Activated naive CD4-positive, alpha-beta T cell (primary cell): Measurements from ENCODE around the gene AATF.

Source experiments
- DNase-seq, 4 experiments: peaks; one replicate each; lab custom pipeline; 2025; lab: John Stamatoyannopoulos, UW

Gene AATF

DNA sequence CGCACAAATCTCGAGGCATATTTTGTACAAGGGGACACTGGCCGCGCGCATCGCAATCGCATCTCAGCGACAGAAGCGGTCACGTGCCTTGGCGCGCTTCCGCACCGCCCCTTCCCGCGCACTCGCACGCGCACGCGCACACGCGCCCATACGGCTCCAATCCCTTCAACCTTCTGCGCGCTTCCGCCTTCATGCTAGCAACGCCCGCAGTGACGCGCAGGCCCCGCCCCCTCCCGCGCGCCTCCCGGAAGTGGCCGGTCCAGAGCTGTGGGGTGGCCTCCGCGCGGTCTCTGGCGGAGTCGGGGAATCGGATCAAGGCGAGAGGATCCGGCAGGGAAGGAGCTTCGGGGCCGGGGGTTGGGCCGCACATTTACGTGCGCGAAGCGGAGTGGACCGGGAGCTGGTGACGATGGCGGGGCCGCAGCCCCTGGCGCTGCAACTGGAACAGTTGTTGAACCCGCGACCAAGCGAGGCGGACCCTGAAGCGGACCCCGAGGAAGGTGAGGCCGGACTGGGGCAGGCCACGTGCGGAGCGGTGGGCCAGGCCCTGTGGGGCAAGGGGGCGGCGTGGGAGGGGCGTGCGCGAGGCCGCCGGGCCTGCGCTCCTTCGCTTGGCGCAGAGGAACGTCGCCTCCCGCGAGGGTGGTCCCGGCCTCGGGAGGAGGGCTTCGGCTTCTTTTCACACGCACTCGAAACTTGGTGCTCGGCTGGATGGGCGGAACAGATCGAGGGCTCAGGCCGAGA, at the start of gene AATF:
Gene AATF (plus strand): TSS at position 238 of the 744 bp plus-strand sequence. CDS start 172 bp downstream, at position 410.
- DNase-seq, result peak; percentile 87 to 95 (median 90)

DNA sequence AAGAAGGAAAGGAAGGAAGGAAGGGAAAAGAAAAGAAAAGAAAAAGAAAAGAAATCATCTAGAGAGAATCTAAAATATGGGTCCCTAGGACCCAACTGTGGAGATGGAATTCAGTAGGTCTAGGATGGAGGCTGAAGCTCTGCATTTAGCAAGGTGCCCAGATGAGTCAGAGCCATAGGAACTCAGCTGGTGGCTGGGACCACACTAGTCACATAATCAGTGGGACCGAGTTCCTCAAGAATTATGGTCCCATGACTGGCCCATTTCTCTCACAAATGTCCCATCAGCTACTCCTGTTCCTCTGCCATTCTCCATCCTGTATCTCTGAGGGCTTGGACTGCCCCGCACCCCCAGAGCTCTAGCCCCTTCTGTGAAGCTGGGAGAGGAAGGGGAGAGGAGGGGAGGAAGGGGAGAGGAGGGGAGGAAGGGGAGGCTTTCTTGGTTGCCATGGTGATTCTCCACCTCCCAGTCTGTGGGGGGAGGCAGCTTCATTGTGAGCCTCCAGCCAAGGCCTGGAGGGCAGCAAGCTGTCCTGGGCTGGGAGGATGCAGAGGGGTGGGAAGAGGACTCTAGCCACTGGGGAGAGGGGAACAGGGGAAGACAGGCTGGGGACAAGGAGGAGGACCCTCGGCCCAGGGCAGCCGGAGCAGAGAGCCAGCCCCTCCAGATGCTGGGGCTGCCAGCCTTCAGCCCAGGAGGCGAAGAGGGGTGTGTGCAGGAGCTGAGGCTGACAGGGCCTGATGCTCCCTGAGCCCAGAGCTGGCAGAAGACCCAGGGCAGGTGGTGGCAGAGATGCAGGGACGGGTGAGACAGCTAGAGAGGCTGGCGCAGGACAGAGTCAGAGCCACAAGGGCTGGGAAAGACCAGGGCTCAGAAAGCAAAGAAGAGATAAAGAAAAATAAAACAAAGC, 49.2 kb upstream of the AATF start:
- no peak for DNase-seq

DNA sequence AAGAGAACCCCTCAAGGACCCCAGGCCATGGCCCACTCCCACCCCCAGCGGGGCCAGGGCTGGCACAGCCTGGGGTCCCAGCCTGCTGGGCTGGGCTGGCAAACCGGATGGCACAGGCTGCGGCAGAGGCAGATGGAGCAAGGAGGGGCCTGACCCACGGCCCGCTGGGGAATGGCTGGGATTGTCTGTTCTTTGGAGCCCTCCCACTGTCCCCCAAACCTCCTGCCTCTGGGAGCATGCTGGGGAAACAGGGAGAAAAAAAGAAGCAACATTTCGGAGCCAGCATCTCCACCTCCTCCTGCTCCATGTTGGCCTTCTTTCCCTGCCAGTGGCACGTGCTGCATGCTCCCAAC, 48.6 kb upstream of the AATF start:
- no peak for DNase-seq

- no peak for DNase-seq
Observed at GRCh38 chr17:36901506-36901905, 47.2 kb upstream of the AATF start.

DNA sequence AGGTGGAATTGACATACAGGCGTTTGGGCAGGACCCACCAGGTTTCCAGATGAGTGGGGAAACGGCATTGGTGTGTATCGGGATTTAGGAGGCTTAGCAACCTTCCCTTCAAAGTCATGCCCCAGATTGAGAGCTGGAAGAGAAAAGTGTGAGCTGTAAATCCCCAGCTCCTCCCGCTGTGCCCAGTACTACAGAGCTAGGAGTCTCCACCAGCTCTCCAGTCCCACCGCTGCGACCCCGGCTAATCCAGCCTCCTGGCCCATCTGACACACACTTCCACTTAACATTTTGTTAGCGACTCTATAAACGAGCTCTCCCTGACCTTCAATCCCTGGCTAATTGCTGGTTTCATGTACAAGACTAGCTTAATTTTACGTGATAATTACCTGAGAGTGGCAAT, 41.3 kb upstream of the AATF start:
- no peak for DNase-seq

DNA sequence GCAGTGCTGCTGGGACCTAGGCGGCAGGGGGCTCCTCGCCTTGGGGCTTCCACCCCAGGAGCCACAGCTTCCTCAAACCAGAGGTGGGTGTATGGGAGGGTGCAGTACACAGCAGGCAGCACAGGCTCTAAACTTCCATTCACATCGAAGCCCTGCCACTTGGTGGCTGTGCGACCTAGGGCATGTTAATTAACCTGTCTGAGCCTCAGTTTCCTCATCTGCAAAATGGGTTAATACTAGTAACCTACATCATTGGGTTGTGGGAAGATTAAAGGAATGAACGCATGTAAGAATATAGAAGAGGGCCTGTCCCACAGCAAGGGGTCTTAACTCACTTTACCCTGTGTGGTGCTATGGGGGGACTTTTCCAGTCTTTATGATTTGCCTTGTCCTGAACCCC, 38.2 kb upstream of the AATF start:
- DNase-seq, result no peak

- no peak for DNase-seq
Observed at GRCh38 chr17:36911001-36911400, 37.8 kb upstream of the AATF start.

DNA sequence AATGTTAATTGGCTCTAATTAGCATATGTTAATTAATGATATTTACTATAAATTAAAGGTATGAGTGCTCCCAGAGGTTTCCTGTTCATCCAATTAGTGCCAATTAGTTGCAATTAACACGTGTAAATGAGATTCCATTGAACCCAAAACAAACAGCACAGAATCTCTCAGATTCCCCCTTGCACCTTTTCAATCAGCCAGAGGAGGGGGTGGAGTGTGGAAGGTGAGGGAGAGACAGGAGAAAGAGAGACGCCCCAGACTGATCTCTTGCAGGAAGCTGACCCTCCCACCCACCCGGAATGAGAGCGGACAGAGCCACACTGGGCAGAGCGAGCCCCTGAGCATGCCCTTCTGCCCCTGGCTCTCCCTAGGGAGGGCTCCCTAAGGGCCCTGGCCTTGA, 35.6 kb upstream of the AATF start:
- DNase-seq, result no peak

GRCh38 chr17:36918211-36918691, 30.5 kb upstream of the AATF start:
- DNase-seq, result no peak

- no peak for DNase-seq
Observed at GRCh38 chr17:36919407-36919968, 29.3 kb upstream of the AATF start.

DNA sequence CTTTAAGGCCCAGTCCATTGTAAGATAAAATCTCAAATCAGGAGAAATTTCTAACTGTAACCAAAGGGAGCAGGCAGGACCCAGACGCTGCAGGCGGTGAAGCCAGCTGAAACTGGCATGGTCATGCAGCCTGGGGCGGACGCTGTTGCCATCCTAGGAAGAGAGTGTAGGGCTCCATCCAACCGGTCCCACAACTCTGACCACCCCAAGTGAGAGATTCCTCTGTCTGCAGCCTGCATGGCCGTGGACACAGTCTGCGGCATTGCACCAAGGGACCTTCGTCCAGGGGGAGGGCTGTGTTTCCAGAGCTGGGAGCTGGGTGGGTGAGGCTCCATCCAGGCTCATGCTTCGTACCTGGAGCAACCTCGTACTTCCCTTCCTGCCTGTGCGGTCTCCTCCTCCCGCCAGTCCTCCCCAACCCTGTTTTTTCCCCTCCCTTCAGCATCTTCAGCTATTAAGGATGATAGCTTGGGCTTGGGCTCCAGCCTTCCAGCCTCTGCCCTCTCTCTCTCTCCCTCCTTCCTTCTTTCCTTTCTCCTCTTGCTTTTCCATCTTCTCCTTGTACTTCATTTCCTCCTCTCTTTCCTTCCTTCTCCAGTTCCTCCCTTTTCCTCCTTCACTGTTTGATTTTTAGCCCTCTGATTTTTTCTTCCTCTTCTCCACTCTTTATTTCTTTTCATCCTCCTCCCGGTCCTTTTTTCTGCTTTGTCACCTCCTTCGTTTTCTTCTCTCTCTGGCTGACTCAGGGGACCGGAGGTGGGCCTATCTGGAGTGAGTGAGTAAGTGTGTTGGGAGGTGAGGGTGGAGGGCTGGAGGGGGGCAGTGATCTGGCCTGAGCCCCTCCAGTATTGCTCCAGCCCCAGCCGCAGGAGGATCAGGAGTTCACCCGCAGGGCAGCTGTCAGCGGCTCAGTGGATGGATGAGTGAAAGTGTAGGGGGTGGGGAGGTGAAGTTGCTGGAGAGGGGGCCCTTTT, 28.4 kb upstream of the AATF start:
- DNase-seq, result no peak

- no peak for DNase-seq
Observed at GRCh38 chr17:36921095-36921851, 27.5 kb upstream of the AATF start.

- no peak for DNase-seq
Observed at GRCh38 chr17:36922175-36922574, 26.6 kb upstream of the AATF start.

- DNase-seq, result no peak
Observed at GRCh38 chr17:36923814-36924221, 24.9 kb upstream of the AATF start.

DNA sequence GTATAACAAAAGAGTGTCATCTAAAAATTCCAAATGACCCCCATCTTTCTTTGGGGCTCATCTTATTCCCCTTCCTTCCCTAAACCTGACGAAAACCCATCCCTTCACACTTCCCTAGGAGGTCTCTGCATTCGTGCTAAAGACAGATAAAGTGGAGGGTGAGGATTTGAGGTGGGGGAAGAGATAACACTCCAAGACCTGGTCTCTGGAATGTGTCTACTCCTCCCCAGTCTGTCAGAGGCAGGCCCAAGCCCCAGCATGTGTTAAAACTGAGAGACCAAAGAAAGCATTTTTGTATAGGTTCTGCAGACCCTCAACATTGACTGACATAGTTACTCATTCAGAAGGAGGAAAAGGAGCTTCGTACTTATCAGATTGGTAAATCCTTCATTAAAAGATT, 22.5 kb upstream of the AATF start:
- DNase-seq, result no peak

DNA sequence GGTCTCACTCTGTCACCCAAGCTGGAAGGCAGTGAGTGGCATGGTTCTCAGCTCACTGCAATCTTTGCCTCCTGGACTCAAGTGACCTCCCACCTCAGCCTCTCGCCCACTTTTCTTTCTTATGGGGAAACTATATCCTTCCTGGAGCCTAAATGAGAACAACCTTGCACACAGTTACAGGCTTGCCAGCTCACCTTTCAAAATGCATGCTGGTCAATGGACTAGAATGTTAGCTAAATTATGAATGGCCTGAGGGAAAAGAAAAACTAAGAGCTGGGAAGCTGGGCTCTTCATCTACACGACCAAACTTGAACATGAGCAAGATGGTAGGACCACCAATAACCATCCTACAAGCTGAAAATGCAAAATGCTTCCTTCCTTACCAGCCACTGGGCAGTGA, 22.1 kb upstream of the AATF start:
- DNase-seq, result no peak

DNA sequence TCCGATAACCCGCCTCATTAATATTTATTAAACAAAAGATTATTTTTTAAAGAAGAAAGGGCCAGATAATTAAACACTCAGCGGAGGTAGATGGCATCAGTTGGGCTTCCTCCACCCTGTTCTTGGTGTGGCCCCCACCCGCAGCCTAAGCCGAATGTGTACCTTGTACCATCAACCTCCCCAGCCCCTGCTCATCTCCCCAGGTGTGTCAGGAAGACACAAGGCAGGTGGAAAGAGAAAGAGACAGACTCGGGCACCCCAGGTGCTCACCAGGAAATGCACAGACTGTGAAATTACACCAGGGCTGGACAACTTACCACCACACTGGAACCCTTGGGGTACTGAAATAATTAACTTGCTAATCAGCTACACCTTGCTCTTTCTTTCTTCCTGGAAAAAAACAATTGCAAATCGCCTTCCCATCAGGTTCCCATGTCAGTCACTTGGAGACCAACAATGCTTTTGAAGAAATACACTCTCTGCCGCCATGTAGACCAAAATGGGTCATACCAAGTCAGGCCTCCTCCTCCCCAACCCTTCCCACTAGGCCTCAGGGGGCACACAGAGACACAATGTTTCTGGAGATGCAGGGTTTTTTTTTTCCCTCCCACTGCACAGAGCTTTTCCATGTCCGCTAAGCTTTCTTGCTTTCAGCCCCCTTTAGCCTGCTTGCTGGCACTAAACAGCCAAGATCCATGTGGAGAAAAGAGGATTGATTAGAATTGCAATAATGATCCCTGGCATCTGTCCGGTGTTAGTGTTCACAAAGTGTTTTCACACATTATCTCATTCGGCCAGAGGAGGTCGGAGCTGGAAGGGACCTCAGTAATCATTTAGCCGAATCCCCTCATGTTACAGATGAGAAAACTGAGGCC, 20.0 kb upstream of the AATF start:
- no peak for DNase-seq

GRCh38 chr17:36929851-36930582, 18.7 kb upstream of the AATF start:
- no peak for DNase-seq

- DNase-seq, result no peak
Observed at GRCh38 chr17:36930583-36930900, 18.2 kb upstream of the AATF start.
